Loucy (cell line): ENCODE results near the gene EDIL3.

Experiments used
- H2AFZ ChIP-seq: fragments of 200-600 bp; sonication (generic); 2 replicates; pipeline ENCODE4 v1.6.0; 2016; ENCODE audit warnings: antibody characterized with exemption, mild to moderate bottlenecking, low read length, moderate library complexity
- H3F3A ChIP-seq: fragments of 200-600 bp; 2 replicates; pipeline ENCODE4 v1.6.0; 2016; ENCODE audit warnings: antibody characterized with exemption, low read depth, mild to moderate bottlenecking
- H3K27me3 ChIP-seq: fragments of 200-600 bp; sonication (generic); 2 replicates; pipeline ENCODE4 v1.6.1; 2014; ENCODE audit warnings: low read length, mild to moderate bottlenecking; ENCODE audit not compliant: insufficient read depth, poor library complexity, severe bottlenecking
- H3K36me3 ChIP-seq: fragments of 200-600 bp; sonication (generic); 2 replicates; pipeline ENCODE4 v1.6.1; 2016; ENCODE audit warnings: low read length; ENCODE audit not compliant: insufficient read depth
- H3K4me1 ChIP-seq: fragments of 200-600 bp; sonication (generic); 2 replicates; pipeline ENCODE4 v1.5.1; 2014; ENCODE audit warnings: low read length, mild to moderate bottlenecking; ENCODE audit not compliant: insufficient read depth, poor library complexity, severe bottlenecking
- H3K4me2 ChIP-seq: fragments of 200-600 bp; sonication (generic); 2 replicates; pipeline ENCODE4 v1.6.0; 2014; ENCODE audit warnings: antibody characterized with exemption, low read length, low read depth, mild to moderate bottlenecking; ENCODE audit not compliant: poor library complexity, severe bottlenecking
- H3K4me3 ChIP-seq: fragments of 200-600 bp; sonication (generic); 2 replicates; pipeline ENCODE4 v1.5.1; 2014; ENCODE audit warnings: low read length, mild to moderate bottlenecking, mixed read lengths; ENCODE audit not compliant: poor library complexity, severe bottlenecking
- H3K79me2 ChIP-seq: fragments of 200-600 bp; sonication (generic); 2 replicates; pipeline ENCODE4 v1.6.1; 2014; ENCODE audit warnings: low read length; ENCODE audit not compliant: insufficient read depth
- H3K9ac ChIP-seq: fragments of 200-600 bp; sonication (generic); 2 replicates; pipeline ENCODE4 v1.6.0; 2014; ENCODE audit warnings: mild to moderate bottlenecking, low read depth, low read length, moderate library complexity; ENCODE audit not compliant: poor library complexity, severe bottlenecking
- H3K9me2 ChIP-seq: fragments of 200-600 bp; sonication (generic); replicated peaks from 2 replicates; pipeline ENCODE4 v1.6.1; 2016; ENCODE audit warnings: low read depth, low read length, mixed read lengths
- H3K9me3 ChIP-seq: fragments of 200-600 bp; sonication (generic); 2 replicates; pipeline ENCODE4 v1.6.1; 2014; ENCODE audit warnings: mild to moderate bottlenecking, antibody characterized with exemption, low read length, low read depth; ENCODE audit not compliant: insufficient read depth
- H4K20me1 ChIP-seq: fragments of 200-600 bp; sonication (generic); 2 replicates; pipeline ENCODE4 v1.6.0; 2014; ENCODE audit warnings: antibody characterized with exemption, low read length, mild to moderate bottlenecking; ENCODE audit not compliant: insufficient read depth, poor library complexity, severe bottlenecking
- CTCF ChIP-seq: fragments of 200-600 bp; sonication (generic); conservative IDR thresholded peaks from 2 replicates; pipeline ENCODE4 v1.5.1; 2014; ENCODE audit warnings: mild to moderate bottlenecking, antibody characterized with exemption, low read length
- EZH2phosphoT487 ChIP-seq: fragments of 200-600 bp; IDR thresholded peaks from 2 replicates; pipeline ENCODE4 v1.6.1; 2018; ENCODE audit warnings: antibody characterized with exemption, mild to moderate bottlenecking, moderate library complexity, borderline replicate concordance

Gene EDIL3

GRCh38 chr5:83955916-83956315, 428.8 kb downstream of the EDIL3 start:
- Histone ChIP-seq H4K20me1 (no peaks in the 10 kb centered on the region), H3K9ac (peak overlapping the region; percentile 17), H3K4me1 (peaks cover 18% of the 10 kb centered on the region), H3F3A (no peaks in the 10 kb centered on the region), H3K79me2 (no peaks in the 10 kb centered on the region), H3K36me3 (no peaks in the 10 kb centered on the region), H3K9me2 (no peaks in the 10 kb centered on the region), H3K27me3 (no peaks in the 10 kb centered on the region), H3K4me2 (peak overlapping the region; percentile 66), H3K9me3 (no peaks in the 10 kb centered on the region), H2AFZ (peak overlapping the region; percentile 86), H3K4me3 (peak overlapping the region; percentile 37)
- TF ChIP-seq CTCF (no peak), EZH2phosphoT487 (no peak)

GRCh38 chr5:83947763-83948162, 436.9 kb downstream of the EDIL3 start:
- Histone ChIP-seq H3K4me2 (no peak overlapping the region), H3F3A (no peaks in the 10 kb centered on the region), H2AFZ (no peak overlapping the region), H3K9ac (no peak overlapping the region), H3K9me2 (no peaks in the 10 kb centered on the region), H3K9me3 (no peaks in the 10 kb centered on the region), H3K4me1 (no peaks in the 10 kb centered on the region), H3K4me3 (no peak overlapping the region), H3K36me3 (no peaks in the 10 kb centered on the region), H4K20me1 (no peaks in the 10 kb centered on the region), H3K27me3 (no peaks in the 10 kb centered on the region), H3K79me2 (no peaks in the 10 kb centered on the region)
- TF ChIP-seq EZH2phosphoT487 (no peak), CTCF (no peak)

DNA sequence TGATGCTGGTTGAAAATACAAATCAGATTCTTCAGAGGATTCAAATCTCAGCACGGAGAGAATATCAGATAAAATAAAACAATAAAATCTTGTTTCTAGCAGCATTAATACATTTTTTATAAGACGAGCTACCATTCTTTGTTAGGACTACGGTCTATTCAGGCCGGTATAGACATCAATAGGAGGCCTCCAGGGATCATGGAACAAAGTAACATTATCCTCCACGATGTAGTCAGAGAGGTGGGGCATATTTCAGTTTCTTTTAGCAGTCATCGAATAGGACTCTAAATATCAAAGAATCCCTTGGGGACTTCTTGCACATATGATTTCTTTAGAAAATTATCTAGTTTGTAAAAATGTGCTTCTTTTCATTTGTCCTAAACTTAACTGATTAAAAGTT, 438.2 kb downstream of the EDIL3 start:
- Histone ChIP-seq H3K4me3 (no peak overlapping the region), H3K9me2 (no peaks in the 10 kb centered on the region), H2AFZ (no peak overlapping the region), H3K27me3 (no peaks in the 10 kb centered on the region), H3K36me3 (no peaks in the 10 kb centered on the region), H3K9me3 (no peaks in the 10 kb centered on the region), H3K9ac (no peak overlapping the region), H4K20me1 (no peaks in the 10 kb centered on the region), H3F3A (no peaks in the 10 kb centered on the region), H3K79me2 (no peaks in the 10 kb centered on the region), H3K4me2 (no peak overlapping the region), H3K4me1 (no peaks in the 10 kb centered on the region)
- TF ChIP-seq CTCF (no peak), EZH2phosphoT487 (no peak)
